Superior temporal gyrus (tissue), 1 donor: ENCODE measurements around the gene MRPL38.
"Not testable (repeated sequence)": the region's sequence is repeated elsewhere in the genome, so short reads cannot be mapped to it uniquely, and the experiment has no call there.

Experiments
- DNase-seq: peaks from one replicate; pipeline ENCODE4 v3.0.0-alpha.2; 2016; ENCODE audit errors: extremely low spot score

The MRPL38 gene

DNA sequence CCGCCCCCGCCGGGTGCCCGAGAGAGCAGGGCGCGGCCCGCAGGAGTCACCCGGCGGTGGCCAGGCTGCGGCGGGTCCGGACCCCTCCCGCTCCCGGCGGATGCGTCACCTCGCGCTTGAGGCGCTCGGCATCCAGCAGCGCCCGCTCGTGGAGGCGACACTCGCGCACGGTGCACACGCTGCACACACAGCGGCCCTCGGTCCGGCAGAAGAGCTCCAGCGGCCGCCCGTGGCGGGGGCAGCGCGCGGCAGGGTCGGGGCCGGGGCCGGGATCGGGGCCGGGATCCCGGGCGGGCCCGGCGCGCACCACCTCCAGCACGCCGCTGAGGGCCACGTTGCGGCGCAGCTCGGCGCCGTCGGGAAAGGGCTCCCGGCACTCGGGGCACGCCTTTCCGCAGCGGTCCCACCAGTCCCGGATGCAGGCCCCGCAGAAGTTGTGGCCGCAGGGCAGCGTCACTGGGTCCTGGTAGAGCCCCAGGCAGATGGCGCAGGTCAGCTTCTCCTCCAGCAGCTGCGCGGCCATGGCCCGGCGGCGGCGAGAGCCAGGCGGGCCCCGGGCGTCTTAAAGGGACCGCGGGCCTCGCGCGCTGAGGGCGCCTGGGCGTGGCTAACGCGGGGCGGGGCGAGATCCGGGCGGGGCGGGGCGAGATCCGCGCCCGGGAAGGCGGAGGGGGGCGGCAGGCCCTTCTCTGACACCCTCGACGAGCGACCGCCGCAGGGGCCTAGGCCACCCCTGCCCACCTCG, 8.1 kb downstream of the MRPL38 start, which contains the start of gene TRIM65:
Gene TRIM65 (minus strand): TSS at position 537 of the 745 bp plus-strand sequence. CDS start 14 bp downstream, at position 523.
- DNase-seq = peak; percentile 80

DNA sequence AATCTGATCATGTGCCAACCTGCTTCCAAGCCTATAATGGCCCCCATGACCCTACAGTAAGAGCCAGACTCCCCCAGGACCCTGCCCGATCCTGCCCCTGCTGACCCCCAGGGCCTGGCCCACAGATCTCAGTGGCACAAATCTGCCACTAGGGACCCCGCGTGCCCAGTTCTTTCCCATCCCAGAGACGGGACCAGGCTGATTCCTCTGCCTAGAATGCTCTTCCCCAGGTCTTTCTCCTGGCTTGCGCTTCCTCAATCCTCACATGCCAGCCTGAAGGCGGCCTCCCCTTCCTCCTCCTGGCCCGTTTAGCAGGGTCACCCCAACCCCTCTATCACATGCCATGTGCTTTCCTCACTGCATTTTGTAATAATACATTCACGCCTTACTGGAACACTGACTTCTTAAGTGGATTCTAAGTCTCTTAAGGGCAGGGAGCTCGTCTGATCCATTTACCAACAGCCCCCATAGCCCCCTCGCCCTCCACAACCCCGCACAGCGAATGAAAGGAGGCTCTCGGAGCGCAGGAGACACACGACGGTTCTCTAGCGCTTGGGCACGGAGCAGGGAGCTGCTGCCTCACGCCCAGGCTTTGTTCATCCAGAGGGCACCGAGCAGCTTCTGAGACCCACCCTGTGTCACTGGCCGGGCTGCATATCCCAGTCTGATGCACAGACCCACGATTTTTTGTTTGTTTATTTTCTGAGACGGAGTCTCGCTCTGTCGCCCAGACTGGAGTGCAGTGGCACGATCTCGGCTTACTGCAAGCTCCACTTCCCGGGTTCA, 9.1 kb downstream of the MRPL38 start:
- DNase-seq = no peak

DNA sequence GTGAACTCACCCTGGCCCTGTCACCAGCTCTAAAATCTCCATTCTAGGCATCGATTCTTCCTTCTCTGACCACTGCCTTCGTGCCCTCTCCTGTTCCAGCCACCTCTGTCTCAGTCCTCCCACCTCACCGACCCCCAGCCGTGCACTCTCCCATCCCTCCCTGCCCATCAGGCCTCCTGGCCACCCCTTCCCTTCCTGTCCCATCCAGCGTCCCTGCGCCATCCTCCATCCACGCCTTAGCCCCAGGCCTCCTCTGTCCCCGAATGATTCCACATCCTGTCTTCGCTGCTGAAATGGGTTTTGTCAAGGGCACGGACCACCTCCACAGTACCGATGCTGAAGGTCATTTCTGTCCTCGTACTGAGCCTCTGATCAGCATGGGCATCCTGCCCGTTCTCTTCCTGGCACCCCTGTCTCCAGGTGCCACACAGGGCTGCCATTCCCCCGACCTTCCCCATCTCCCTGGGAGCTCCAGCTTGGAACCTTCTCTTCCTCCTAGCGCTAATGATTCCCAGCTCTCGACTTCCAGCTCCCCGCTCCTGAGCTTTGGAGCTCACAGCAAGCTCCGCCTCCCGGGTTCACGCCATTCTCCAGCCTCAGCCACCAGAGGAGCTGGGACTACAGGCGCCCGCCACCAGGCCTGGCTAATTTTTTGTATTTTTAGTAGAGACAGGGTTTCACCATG, 10.5 kb downstream of the MRPL38 start:
- DNase-seq = no peak

DNA sequence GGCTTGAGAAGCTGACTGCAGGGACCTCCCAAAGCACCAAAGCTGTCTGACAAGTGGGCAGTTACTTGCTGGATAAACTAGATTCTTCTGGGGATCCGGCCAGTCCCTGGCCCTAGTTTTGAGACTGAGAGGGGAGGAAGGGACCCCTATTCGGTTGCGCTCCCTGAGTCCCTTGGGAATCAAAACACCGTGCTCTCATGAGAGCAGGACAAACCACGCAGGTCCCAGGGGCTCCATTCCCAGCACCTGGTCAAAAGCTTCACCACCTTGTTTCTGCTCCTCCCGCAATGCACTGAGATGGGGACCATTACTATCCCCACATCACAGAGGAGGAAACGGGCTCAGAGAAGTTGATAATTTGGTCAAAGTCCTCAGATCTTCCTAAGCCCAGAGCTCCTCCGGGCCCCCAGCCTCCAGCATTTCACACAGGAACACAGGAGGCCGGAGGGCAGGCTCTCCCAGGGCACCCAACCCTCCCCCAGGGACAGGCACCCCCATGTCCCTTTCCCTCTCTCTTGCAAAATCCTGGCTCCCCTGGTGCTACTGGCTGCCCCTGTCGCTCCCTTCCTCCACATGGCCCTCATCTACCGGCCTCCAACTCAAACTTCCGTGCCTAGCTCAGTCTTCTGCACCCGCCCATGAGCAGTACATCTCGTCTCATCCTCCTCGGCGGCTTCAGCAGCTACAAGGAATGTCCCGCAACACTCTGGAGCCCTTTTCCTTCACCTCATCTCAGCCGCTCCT, 11.2 kb downstream of the MRPL38 start:
- no peak for DNase-seq

DNA sequence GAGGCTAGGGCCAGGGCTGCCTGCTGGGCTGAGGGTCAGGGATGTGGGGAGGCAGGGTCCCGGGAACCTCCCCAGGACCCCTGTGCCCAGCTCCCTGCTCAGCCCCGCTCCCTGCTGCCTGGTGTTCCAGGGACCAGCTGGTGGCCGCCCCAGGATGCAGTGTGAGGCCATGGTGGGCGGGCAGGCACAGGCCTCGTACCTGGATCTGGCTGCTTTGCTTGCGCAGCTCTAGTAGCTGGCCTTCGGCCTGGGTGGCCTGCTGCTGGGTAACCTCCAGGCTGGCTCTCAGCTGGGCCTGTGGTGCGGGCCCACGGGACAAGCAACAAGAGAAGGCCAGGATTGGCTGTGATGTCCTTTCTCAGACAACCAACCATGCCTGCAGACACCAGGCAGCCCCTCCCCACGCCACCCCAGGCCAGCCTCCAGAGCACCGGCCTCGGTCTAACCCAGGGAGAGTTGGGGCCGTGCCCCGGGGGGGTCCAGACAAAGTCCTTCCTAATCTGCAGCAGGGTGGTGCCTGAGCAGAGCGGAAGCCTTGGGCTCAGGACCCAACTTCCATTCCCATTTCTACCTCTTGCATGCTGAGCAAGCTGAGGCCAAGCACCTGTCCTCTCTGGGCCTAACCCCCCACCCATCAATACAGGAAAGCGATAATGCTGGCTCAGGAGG, 12.0 kb downstream of the MRPL38 start:
- DNase-seq = no peak

DNA sequence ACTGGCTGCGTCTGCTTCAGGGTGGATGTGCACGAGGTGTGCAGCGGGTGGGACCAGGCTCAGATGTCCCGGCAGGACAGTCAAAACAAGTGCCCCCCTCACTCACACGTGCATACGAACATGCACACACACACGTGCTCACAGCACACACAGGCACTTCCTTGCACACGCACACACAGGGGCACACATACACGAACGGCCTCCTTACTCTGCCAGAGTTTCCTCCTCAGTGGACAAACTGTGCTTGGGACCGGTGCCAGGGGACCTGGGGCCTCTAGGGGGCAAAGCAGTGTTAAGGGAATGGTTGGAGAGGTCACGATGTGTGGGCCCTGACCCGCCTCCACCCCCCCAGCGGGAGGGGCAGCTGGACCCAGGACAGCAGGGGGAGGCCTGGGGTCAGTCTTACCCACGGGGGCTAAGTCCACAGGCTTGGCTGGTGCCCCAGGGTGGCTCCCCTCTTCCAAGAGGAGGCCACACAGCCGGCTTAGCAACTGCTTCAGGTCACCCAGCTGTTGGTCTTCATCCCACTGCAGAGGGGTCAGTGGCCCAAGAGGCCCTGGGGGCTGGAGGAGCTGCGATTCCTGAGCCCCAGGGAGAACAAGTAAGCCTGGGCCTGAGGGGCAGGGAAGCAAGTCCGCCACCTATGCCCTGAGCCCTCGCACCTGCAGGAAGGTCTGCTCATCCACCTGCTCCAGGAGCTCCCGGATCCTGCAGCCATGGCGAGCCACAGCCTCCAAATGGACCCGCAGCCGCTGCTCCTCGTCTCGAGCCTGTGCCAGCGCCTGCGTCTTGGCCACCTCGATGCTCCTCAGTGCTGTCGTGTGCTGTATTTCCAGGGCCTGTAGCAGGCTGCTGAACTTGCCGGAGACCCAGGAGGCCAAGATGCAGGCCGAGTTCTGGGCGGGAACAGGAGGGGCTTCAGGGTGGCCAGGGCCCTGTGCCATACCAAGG, 12.8 kb downstream of the MRPL38 start:
- DNase-seq = no peak

DNA sequence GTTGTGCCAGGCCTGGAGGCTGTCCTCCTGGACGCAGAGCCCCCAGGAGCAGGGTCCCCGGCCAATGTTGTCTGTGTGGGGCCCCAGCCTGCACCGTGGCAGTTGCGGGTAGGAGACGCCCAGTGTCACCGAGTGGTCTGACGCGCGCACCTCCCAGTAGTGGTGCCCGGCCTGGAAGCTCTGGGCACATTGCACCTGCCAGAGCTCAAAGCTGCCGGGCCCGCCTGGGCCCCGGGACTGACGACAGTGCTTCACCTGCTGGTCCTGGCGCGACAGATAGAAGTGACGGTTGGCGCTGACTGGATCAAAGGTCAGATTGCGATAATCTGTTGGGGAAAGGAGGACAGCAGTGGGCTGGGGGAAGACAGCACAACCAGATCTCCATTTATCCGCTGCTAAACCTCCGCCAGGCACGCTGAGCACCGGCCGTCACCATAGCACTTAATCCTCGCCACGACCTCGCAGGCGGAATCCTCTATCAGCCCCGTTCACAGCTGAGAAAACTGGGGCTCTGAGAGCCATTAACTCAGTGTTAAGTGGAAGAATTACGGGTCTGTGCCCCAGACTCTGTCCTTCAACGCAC, 13.6 kb downstream of the MRPL38 start:
- DNase-seq = no peak

DNA sequence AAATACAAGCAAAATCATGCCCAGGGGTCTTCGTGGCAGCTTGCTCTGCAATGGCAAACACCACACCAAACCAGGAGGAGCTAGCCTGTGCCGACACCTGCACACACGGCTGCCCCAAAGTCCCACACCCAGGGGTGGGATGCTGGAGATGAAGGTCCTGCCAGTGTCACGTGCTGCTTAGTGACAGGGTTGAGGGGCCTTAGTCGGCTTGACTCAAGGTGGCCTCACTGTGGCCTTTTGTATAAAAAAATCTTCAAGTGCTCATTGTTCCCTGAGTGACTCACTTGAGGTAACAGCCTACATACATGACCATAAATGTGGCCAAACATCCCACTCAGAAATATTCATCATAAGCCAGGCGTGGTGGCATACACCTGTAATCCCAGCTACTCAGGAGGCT, 15.2 kb downstream of the MRPL38 start:
- no peak for DNase-seq

DNA sequence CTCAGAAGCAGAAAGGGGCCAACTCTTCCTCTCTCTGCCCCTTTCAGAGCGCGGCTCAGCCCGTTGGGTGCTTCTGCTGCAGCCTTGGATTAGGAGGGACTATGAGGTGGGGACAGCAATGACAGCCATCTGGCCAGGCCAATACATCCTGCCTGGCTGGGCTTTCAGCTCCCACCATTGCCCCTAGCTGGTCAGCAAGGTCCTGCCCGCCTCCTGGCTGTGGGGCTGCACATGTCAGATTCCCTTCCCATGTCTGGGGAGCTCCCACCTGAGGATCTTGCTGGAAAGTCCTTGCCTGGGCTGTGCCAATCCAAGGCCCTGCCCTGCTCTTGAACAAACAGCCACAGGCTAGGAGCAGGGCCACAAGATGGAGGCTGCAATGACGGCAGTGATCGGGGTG, 16.2 kb downstream of the MRPL38 start:
- DNase-seq = no peak

DNA sequence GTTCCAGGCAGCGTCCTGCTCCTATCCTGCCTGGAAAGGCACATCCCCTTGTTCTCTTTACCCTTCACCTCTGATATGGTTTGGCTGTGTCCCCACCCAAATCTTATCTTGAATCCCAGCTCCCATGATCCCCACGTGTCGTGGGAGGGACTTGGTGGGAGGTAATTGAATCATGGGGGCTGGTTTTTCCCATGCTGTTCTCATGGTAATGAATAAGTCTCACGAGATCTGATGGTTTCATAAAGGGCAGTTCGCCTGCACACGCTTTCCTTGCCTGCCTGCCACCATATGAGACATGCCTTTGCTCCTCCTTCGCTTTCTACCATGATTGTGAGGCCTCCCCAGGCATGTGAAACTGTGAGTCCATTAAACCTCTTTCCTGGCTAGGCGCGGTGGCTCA, 18.8 kb downstream of the MRPL38 start:
- DNase-seq = not testable (repeated sequence)

DNA sequence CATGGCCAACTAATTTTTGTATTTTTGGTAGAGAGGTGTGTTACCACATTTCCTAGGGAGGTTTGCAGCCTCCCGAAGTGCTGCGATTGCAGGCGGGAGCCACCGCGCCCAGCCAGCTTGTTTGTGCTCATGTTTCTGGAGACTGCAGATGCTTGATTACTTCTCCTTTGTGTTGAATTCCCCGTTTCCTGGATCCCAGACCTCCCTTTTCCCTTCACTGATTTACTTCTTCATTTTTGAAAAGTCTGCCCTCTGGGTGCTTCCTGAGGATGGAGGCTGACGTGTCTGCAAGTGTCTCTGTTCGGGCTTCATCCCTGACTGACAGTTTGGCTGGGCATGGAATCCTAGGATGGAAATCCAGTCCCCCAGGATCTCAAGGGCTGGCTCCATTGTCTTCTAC, 19.3 kb downstream of the MRPL38 start:
- DNase-seq = no peak

DNA sequence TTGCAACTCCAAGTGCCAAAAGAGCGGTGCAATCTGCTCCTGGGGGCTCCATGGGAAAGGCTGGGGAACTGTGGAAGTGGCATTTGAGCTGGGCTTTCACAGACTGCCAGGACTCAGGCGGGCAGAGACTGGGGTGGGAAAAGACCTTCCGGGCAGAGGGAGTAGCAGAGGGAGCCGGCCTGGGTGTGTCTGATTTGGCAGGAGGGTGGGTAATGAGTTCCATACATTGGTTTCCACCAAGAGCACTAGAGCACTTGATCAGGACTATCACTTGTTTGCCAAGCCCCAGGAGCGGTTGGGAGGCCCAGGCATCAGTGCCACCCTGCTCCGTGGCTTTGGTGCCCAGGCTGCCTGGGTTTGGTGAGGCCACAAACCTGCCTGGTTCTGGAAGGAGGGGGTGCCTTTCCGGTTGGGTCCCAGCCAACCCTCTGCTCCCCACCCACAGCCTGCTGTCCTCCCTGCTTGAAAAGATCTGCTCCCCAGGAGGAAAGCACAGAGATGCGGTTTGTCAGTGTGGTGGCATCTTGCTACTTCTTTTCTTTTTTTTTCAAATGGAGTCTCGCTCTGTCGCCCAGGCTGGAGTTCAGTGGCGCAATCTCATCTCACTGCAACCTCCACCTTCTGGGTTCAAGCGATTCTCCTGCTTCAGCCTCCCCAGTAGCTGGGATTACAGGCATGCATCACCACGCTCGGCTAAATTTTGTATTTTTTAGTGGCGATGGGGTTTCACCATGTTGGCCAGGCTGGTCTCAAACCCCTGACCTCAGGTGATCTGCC, 22.8 kb downstream of the MRPL38 start:
- no peak for DNase-seq

DNA sequence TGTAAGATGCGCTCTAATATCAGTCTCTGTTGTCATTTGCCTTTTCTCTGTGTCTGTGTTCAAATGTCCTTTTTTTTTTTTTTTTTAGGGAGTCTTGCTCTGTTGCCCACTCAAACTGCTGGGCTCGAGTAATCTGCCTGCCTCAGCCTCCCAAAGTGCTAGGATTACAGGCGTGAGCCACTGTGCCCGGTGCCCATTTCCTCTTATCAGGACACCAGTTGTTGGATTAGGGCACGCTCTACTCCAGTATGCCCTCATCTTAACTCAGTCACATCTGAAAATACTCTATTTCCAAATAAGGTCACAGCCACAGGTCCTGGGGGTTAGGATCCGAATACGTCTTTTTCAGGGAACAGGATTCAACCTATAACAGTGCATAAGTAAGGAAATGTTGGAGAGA, 24.4 kb downstream of the MRPL38 start:
- DNase-seq = no peak

DNA sequence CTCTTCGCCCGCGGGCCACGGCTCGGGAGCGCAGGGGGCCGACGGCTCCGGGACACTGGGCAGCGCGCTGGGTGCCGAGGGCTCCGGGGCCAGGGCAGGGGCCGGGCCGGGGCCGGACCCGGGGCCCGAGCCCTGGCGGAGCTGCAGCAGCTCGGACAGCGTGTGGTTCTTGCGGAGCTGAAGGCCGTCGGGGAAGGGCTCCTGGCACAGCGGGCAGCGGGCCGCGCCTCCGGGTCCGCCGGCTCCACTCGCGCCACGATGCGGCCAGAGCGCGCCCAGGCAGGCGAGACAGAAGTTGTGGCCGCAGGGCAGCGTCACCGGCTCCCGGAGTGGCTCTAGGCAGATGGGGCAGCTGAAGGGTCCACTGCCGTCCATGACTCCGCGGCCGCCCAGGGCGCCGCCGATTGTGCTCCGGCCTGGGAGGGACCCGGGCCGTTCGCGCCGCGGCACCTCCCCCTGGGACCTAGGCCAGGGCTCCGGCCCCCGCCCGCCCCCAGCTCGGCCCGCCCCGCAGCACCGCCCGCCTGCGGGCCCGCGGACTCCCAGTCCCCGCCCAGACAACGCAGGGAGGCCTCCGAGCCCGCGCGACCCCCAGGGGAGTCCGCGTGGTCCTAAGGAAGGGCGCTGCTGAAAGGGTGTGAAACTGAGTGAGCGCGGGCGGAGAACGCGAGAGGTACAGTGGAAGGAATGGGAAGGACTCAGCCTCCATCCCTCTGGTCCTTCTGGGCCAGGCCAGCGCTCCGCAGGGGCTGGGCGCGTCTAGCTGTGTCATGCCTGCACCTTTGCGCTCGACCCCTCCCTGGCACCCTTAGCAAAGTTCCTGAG, 26.3 kb downstream of the MRPL38 start, which contains the start of gene TRIM47:
Gene TRIM47 (minus strand): TSS at position 408 of the 825 bp plus-strand sequence. CDS start 33 bp downstream, at position 375.
- DNase-seq = peak; percentile 39

DNA sequence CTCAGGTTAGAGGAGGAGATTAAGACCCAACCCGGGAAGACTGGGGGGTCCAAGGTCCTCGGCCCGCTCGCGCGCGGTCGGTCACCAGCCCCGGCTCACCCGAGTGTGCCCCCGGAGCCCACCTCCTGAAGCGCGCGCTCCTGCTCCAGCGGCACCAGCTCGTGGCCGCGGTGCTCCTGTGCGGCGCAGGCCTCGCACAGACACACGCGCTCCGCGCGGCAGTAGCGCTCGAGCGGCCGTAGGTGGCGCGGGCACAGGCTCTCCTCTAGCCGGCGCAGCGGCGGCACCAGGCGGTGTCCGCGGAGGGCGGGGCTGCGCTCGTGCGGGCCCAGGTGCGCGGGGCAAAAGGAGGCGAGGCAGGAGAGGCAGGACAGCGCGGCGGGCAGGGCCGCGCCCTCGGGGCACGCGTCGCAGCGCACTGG, 26.9 kb downstream of the MRPL38 start:
- DNase-seq = peak; percentile 59

DNA sequence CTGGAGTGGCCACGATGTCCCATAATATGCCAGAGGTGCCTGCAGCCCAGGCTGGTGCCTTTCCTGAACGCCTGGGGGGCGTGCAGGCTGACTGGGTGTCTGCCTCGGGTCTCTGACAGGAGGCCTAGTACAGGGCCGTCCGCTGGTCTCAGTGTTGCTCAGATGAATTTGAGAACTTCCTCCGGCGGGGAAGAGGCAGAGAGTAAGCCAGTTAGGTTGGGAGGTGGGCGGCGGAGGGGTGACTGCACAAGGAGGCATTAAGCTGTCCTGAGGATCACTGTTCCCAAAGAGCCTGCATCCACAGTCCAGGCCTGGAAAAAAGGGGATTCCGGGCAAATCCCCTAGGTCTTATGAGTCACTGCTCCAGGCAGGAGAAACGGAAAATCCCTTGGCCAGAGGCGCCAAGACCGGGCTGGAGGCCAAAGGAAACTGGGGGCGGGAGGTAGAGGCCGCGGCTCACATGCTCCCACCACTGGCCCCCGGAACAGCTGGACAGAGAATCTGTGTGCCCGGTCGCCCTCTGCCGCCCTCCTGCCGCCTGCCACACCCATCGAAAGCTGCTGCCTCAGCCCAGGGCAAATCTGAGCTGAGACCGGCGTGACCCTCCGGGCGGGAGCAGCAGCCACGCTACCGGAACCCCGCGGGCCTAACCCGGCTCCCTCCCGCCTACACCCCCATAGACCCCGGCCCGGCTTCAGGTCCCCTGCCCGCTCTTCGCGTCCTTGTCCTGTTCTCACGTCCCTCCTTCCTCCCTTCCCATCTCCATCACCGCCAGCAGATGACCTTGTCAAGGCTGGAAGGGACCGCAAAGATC, 27.5 kb downstream of the MRPL38 start:
- DNase-seq = peak; percentile 75
